Osteoblast (primary cell): ENCODE measurements around the gene MAD1L1. TPM values are rescaled to one million over a fixed set of nuclear protein-coding genes. Genes with fewer than 3 reads are reported as not detected.
"Not testable (repeated sequence)": the region's sequence is repeated elsewhere in the genome, so short reads cannot be mapped to it uniquely, and the experiment has no call there.

Source experiments
- DNase-seq: peaks from one replicate; pipeline ENCODE4 v3.0.0; 2011; ENCODE audit warnings: low spot score, mixed read lengths; ENCODE audit not compliant: insufficient read length; ENCODE audit errors: missing footprints
- H2AFZ ChIP-seq: 2 replicates; pipeline ENCODE4 v1.6.0; 2011; ENCODE audit warnings: mild to moderate bottlenecking, low read length
- H3K27ac ChIP-seq: 2 replicates; pipeline ENCODE4 v1.5.1; 2011; ENCODE audit warnings: mild to moderate bottlenecking, low read depth, low read length, moderate library complexity
- H3K27me3 ChIP-seq: 2 replicates; pipeline ENCODE4 v1.6.0; 2012; ENCODE audit warnings: mild to moderate bottlenecking, control low read depth, inconsistent platforms, low read length, moderate library complexity; ENCODE audit not compliant: insufficient read depth
- H3K36me3 ChIP-seq: 2 replicates; pipeline ENCODE4 v1.5.1; 2011; ENCODE audit warnings: mild to moderate bottlenecking, low read length, control low read depth, moderate library complexity; ENCODE audit not compliant: insufficient read depth
- H3K4me1 ChIP-seq: 2 replicates; pipeline ENCODE4 v1.5.1; 2011; ENCODE audit warnings: mild to moderate bottlenecking, low read length, control low read depth, moderate library complexity; ENCODE audit not compliant: insufficient read depth
- H3K4me2 ChIP-seq: 2 replicates; pipeline ENCODE4 v1.6.0; 2011; ENCODE audit warnings: mild to moderate bottlenecking, low read length; ENCODE audit not compliant: insufficient read depth
- H3K4me3 ChIP-seq: fragments of 200-600 bp; sonication (generic); 3 replicates; pipeline ENCODE4 v1.5.1; 2012; ENCODE audit warnings: mild to moderate bottlenecking, low read length, inconsistent platforms; ENCODE audit not compliant: insufficient read depth
- H3K79me2 ChIP-seq: 2 replicates; pipeline ENCODE4 v1.6.0; 2012; ENCODE audit warnings: mild to moderate bottlenecking, low read length, control low read depth, inconsistent platforms; ENCODE audit not compliant: insufficient read depth
- H3K9me3 ChIP-seq: 2 replicates; pipeline ENCODE4 v1.5.1; 2011; ENCODE audit warnings: low read depth, low read length, control low read depth
- H4K20me1 ChIP-seq: 2 replicates; pipeline ENCODE4 v1.6.0; 2012; ENCODE audit warnings: mild to moderate bottlenecking, low read length, control low read depth; ENCODE audit not compliant: insufficient read depth
- total RNA-seq: library from RNA; depleted of rRNA; stranded (reverse); fragments of >200 nt; gene quantifications from 2 replicates; pipeline ENCODE4 v1.2.3, GENCODE V29; 2012
- TF ChIP-seq, protein P1 (sequence below): IDR thresholded peaks from 2 replicates; pipeline ENCODE4 v1.5.1; 2011; ENCODE audit warnings: mild to moderate bottlenecking, low read depth, low read length, moderate library complexity; ENCODE audit errors: extremely low read depth

Gene MAD1L1
- total RNA-seq, 1 donor: 66.2 TPM

GRCh38 chr7:2062648-2063047, 170.1 kb downstream of the MAD1L1 start:
- no peak overlapping the region for H3K27ac ChIP-seq
- no peak overlapping the region for H3K4me3 ChIP-seq
- H3K27me3 ChIP-seq: no peaks in the 10 kb centered on the region
- no peaks in the 10 kb centered on the region for H3K4me1 ChIP-seq
- H3K4me2 ChIP-seq: no peak overlapping the region
- H3K9me3 ChIP-seq: peaks cover 2% of the 10 kb centered on the region
- H3K79me2 ChIP-seq: no peaks in the 10 kb centered on the region
- H2AFZ ChIP-seq: no peak overlapping the region
- no peaks in the 10 kb centered on the region for H3K36me3 ChIP-seq
- no peak for DNase-seq
- H4K20me1 ChIP-seq: no peaks in the 10 kb centered on the region
- TF ChIP-seq, protein P1, sequence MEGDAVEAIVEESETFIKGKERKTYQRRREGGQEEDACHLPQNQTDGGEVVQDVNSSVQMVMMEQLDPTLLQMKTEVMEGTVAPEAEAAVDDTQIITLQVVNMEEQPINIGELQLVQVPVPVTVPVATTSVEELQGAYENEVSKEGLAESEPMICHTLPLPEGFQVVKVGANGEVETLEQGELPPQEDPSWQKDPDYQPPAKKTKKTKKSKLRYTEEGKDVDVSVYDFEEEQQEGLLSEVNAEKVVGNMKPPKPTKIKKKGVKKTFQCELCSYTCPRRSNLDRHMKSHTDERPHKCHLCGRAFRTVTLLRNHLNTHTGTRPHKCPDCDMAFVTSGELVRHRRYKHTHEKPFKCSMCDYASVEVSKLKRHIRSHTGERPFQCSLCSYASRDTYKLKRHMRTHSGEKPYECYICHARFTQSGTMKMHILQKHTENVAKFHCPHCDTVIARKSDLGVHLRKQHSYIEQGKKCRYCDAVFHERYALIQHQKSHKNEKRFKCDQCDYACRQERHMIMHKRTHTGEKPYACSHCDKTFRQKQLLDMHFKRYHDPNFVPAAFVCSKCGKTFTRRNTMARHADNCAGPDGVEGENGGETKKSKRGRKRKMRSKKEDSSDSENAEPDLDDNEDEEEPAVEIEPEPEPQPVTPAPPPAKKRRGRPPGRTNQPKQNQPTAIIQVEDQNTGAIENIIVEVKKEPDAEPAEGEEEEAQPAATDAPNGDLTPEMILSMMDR: no peak

GRCh38 chr7:2060701-2061100, 172.0 kb downstream of the MAD1L1 start:
- Histone ChIP-seq H3K36me3 (no peaks in the 10 kb centered on the region), H4K20me1 (no peaks in the 10 kb centered on the region), H3K27me3 (no peaks in the 10 kb centered on the region), H3K4me3 (no peak overlapping the region), H3K79me2 (no peaks in the 10 kb centered on the region), H2AFZ (no peak overlapping the region), H3K4me1 (no peaks in the 10 kb centered on the region), H3K9me3 (peaks cover 2% of the 10 kb centered on the region), H3K27ac (no peak overlapping the region), H3K4me2 (no peak overlapping the region)
- TF ChIP-seq, protein P1: no peak
- peak; percentile 93 for DNase-seq

DNA sequence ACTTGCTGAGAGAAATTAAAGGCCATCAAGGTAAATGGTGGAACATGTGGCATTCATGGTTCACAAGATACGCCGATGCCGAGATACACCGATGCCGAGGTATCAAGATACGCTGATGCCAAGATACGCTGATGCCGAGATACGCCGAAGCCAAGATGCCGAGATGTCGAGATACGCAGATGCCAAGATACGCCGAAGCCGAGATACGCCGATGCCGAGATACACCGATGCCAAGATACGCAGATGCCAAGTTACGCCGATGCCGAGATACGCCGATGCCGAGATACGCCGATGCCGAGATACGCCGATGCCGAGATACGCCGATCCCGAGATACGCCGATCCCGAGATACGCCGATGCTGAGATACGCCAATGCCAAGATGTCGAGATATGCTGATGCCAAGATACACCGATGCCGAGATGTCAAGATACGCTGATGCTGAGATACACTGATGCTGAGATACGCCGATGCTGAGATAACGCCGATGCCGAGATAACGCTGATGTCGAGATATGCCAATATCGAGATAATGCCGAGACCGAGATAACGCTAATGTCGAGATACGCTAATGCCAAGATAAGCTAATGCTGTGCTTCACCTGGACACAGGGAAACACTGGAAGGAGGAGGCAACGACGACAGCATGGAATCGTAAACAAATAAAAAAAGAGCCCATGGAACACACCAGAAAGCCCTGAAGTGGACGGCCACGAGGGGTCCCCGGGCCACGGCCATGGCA, 172.6 kb downstream of the MAD1L1 start:
- Histone ChIP-seq H3K27me3 (no peaks in the 10 kb centered on the region), H3K27ac (no peak overlapping the region), H3K36me3 (no peaks in the 10 kb centered on the region), H3K9me3 (peaks cover 2% of the 10 kb centered on the region), H4K20me1 (no peaks in the 10 kb centered on the region), H2AFZ (no peak overlapping the region), H3K4me2 (no peak overlapping the region), H3K79me2 (no peaks in the 10 kb centered on the region), H3K4me1 (no peaks in the 10 kb centered on the region), H3K4me3 (no peak overlapping the region)
- TF ChIP-seq, protein P1: no peak
- no peak for DNase-seq

DNA sequence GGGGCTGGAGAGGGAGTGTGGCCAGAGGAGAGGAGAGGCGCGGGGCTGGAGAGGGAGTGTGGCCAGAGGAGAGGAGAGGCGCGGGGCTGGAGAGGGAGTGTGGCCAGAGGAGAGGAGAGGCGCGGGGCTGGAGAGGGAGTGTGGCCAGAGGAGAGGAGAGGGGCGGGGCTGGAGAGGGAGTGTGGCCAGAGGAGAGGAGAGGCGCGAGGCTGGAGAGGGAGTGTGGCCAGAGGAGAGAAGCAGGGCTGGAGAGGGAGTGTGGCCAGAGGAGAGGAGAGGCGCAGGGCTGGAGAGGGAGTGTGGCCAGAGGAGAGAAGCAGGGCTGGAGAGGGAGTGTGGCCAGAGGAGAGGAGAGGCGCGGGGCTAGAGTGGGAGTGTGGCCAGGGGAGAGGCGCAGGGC, 174.5 kb downstream of the MAD1L1 start:
- not testable (repeated sequence) for H3K79me2 ChIP-seq, H3K9me3 ChIP-seq, H3K27ac ChIP-seq, H3K4me3 ChIP-seq, H3K36me3 ChIP-seq, H2AFZ ChIP-seq, H3K4me2 ChIP-seq, H3K4me1 ChIP-seq, H3K27me3 ChIP-seq, H4K20me1 ChIP-seq, DNase-seq
